Measurements from ENCODE around the gene PIH1D1. TPM values are rescaled to one million over a fixed set of nuclear protein-coding genes. Genes with fewer than 3 reads are reported as not detected.

PIH1D1 gene
- polyA plus RNA-seq, 1 donor from 2014 or later: 145 TPM

DNA sequence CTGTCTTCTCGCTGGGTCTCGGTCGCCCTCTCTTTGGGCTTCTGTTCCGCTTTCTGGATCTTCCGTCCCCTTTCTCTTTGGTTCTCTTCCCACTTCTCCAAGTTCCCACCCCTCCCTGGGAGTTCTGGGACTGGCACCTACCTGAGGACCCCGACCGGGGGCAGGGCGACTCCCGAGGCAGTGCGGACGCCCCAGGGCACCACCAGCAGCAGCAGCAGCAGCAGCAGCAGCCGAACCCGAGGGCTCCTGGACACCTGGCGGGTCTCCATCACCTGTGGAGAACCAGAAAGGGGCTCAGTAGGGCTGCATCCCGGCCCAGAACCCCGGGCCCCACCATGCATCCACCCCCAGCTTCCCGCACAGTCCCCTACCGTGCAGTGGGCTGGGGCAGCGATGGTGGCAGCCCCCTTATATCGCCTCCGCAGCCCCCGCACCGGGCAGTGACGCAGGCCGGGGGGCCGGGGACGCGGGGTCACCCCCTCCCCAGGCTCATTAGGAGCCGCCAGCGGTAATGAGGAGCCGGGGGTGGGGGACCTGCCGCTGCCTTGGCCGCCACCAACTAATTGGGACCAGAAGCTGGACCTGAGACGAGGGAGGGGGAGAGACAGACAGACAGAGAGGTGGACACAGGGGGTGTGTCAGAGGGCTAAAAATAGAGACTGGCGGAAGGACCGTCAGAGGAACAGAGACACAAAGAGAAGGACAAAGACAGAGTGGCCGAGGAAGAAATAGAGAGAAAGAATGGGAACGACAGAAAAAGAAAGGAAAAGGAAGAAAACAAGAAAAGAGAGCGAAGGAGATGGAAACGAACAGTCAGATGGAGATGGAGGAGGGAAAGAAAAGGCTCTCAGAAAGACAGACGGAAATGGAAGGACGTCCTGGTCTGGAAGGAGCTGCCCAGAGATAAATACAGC lies 28.3 kb downstream of the PIH1D1 start, which contains the start of gene PTH2:
TSS of gene PTH2 (minus strand) at position 371 of the 914 bp plus-strand sequence. CDS start at position 269, 102 bp downstream.
- peak within 1 kb of the TSS; percentile 62 for H3K4me3 ChIP-seq (ENCODE audit: low read length)
- H3K4me2 ChIP-seq (ENCODE audit: low read length): peak within 1 kb of the TSS; percentile 39
- TF ChIP-seq EZH2 (IDR thresholded peaks at IDR 0.05; ENCODE audit: borderline replicate concordance, insufficient read depth, low read length, poor library complexity, severe bottlenecking) (peak; percentile 37), RAD21 (conservative IDR thresholded peaks at IDR 0.05) (no peak)

DNA sequence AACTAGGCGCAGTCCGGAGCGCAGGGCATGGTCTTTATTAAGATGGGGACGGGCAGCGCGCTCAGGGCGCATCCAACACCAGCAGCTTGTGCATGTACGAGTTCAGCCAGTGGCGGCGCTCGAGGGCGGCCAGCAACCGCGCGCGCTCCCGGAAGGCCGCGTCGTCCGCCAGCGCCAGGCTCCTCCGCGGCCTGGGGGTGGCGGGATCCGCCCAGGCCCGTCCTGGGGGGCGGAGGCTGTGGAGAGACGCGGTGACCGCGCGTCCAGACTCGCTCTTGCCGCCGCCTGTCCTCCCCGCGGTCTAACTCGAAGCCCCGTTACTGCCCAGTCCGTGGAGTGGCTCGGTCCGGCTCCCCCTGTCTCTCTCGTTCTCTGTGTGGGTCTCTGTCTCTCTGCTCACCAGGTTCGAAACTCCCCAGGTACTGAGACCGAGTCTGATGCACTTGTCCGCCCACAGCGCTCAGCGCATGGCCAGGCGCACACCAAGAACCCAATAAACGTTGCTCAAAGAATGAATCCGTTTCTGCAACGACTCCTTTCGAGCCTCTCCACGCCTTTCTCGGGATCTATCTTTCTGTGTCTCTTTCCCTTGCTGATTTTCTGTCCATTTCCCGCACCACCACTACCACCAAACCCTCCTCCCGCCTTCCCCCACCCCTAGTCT lies 29.1 kb downstream of the PIH1D1 start:
- no peaks in the 10 kb centered on the region for H4K20me1 ChIP-seq (ENCODE audit: insufficient read depth)
- peak overlapping the region; percentile 62 for H3K4me3 ChIP-seq (ENCODE audit: low read length)
- H2AFZ ChIP-seq (ENCODE audit: low read depth, low read length): no peak overlapping the region
- peak overlapping the region; percentile 42 for H3K9ac ChIP-seq (ENCODE audit: low read length)
- no peaks in the 10 kb centered on the region for H3F3A ChIP-seq (ENCODE audit: insufficient read depth, low read length, poor library complexity, severe bottlenecking)
- TF ChIP-seq RAD21 (conservative IDR thresholded peaks at IDR 0.05) (peak; percentile 29), EP300 (conservative IDR thresholded peaks at IDR 0.05; ENCODE audit: poor library complexity, severe bottlenecking) (no peak)
- TF ChIP-seq, protein P1, sequence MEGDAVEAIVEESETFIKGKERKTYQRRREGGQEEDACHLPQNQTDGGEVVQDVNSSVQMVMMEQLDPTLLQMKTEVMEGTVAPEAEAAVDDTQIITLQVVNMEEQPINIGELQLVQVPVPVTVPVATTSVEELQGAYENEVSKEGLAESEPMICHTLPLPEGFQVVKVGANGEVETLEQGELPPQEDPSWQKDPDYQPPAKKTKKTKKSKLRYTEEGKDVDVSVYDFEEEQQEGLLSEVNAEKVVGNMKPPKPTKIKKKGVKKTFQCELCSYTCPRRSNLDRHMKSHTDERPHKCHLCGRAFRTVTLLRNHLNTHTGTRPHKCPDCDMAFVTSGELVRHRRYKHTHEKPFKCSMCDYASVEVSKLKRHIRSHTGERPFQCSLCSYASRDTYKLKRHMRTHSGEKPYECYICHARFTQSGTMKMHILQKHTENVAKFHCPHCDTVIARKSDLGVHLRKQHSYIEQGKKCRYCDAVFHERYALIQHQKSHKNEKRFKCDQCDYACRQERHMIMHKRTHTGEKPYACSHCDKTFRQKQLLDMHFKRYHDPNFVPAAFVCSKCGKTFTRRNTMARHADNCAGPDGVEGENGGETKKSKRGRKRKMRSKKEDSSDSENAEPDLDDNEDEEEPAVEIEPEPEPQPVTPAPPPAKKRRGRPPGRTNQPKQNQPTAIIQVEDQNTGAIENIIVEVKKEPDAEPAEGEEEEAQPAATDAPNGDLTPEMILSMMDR (IDR thresholded peaks at IDR 0.05; ENCODE audit: poor library complexity, severe bottlenecking): peak; percentile 76
- no peaks in the 10 kb centered on the region for H3K9me3 ChIP-seq (ENCODE audit: low read length)
- peak overlapping the region; percentile 39 for H3K4me2 ChIP-seq (ENCODE audit: low read length)
- H3K79me2 ChIP-seq (replicated peaks; ENCODE audit: insufficient read depth, low read length): no peaks in the 10 kb centered on the region
- no peak overlapping the region for H3K27ac ChIP-seq (ENCODE audit: low read length)
- no peaks in the 10 kb centered on the region for H3K36me3 ChIP-seq (ENCODE audit: insufficient read depth, low read length)
- no peaks in the 10 kb centered on the region for H3K9me2 ChIP-seq (ENCODE audit: insufficient read depth, low read length)
- H3K27me3 ChIP-seq (ENCODE audit: insufficient read depth, low read depth, low read length): peaks cover 77% of the 10 kb centered on the region

More for the DNA sequence above, 28.3 kb downstream of the PIH1D1 start, which contains the start of gene PTH2:
- Histone ChIP-seq H3K36me3 (ENCODE audit: insufficient read depth, low read length) (no peaks in the 10 kb centered on the region), H3K9ac (ENCODE audit: low read length) (peak within 1 kb of the TSS; percentile 42), H3K27ac (ENCODE audit: low read length) (no peak within 1 kb of the TSS), H3K79me2 (replicated peaks; ENCODE audit: insufficient read depth, low read length) (no peaks in the 10 kb centered on the region), H3K27me3 (ENCODE audit: insufficient read depth, low read depth, low read length) (peaks cover 84% of the 10 kb centered on the region), H4K20me1 (ENCODE audit: insufficient read depth) (no peaks in the 10 kb centered on the region), H3K9me3 (ENCODE audit: low read length) (no peaks in the 10 kb centered on the region), H3K9me2 (ENCODE audit: insufficient read depth, low read length) (no peaks in the 10 kb centered on the region), H3F3A (ENCODE audit: insufficient read depth, low read length, poor library complexity, severe bottlenecking) (no peaks in the 10 kb centered on the region), H2AFZ (ENCODE audit: low read depth, low read length) (no peak within 1 kb of the TSS)

DNA sequence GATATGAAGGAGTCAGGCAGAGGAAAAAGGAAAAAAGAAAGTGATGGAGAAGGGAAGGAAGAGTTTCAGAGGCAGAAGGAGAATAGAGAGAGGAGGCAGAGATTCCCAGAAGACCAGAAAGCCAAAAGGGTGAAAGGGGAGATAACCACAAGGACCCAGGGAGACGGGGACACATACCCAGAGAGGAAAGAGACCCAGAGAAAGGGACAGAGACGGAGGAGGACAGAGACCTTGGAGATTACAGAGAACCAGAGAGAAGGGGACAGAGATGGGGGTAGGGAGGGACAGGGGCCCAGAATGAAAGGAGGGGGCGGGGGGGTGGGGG lies 29.8 kb downstream of the PIH1D1 start:
- Histone ChIP-seq H3K36me3 (ENCODE audit: insufficient read depth, low read length) (no peaks in the 10 kb centered on the region), H3K9ac (ENCODE audit: low read length) (no peak overlapping the region), H2AFZ (ENCODE audit: low read depth, low read length) (no peak overlapping the region), H3K27me3 (ENCODE audit: insufficient read depth, low read depth, low read length) (peaks cover 71% of the 10 kb centered on the region), H3K4me2 (ENCODE audit: low read length) (no peak overlapping the region), H3K9me2 (ENCODE audit: insufficient read depth, low read length) (no peaks in the 10 kb centered on the region), H3K4me3 (ENCODE audit: low read length) (no peak overlapping the region), H3F3A (ENCODE audit: insufficient read depth, low read length, poor library complexity, severe bottlenecking) (no peaks in the 10 kb centered on the region), H4K20me1 (ENCODE audit: insufficient read depth) (no peaks in the 10 kb centered on the region), H3K79me2 (replicated peaks; ENCODE audit: insufficient read depth, low read length) (no peaks in the 10 kb centered on the region), H3K9me3 (ENCODE audit: low read length) (no peaks in the 10 kb centered on the region), H3K27ac (ENCODE audit: low read length) (no peak overlapping the region)
- TF ChIP-seq, protein P1 (IDR thresholded peaks at IDR 0.05; ENCODE audit: poor library complexity, severe bottlenecking): no peak
- TF ChIP-seq EP300 (conservative IDR thresholded peaks at IDR 0.05; ENCODE audit: poor library complexity, severe bottlenecking) (no peak), RAD21 (conservative IDR thresholded peaks at IDR 0.05) (no peak), TAF1 (IDR thresholded peaks at IDR 0.05; ENCODE audit: low read depth) (no peak), EZH2 (IDR thresholded peaks at IDR 0.05; ENCODE audit: borderline replicate concordance, insufficient read depth, low read length, poor library complexity, severe bottlenecking) (no peak), MXI1 (conservative IDR thresholded peaks at IDR 0.05; ENCODE audit: poor library complexity, severe bottlenecking) (no peak), SMC3 (conservative IDR thresholded peaks at IDR 0.05; ENCODE audit: poor library complexity) (no peak), POLR2AphosphoS5 (IDR thresholded peaks at IDR 0.05) (no peak)
- TF ChIP-seq, protein P2, sequence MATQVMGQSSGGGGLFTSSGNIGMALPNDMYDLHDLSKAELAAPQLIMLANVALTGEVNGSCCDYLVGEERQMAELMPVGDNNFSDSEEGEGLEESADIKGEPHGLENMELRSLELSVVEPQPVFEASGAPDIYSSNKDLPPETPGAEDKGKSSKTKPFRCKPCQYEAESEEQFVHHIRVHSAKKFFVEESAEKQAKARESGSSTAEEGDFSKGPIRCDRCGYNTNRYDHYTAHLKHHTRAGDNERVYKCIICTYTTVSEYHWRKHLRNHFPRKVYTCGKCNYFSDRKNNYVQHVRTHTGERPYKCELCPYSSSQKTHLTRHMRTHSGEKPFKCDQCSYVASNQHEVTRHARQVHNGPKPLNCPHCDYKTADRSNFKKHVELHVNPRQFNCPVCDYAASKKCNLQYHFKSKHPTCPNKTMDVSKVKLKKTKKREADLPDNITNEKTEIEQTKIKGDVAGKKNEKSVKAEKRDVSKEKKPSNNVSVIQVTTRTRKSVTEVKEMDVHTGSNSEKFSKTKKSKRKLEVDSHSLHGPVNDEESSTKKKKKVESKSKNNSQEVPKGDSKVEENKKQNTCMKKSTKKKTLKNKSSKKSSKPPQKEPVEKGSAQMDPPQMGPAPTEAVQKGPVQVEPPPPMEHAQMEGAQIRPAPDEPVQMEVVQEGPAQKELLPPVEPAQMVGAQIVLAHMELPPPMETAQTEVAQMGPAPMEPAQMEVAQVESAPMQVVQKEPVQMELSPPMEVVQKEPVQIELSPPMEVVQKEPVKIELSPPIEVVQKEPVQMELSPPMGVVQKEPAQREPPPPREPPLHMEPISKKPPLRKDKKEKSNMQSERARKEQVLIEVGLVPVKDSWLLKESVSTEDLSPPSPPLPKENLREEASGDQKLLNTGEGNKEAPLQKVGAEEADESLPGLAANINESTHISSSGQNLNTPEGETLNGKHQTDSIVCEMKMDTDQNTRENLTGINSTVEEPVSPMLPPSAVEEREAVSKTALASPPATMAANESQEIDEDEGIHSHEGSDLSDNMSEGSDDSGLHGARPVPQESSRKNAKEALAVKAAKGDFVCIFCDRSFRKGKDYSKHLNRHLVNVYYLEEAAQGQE (IDR thresholded peaks at IDR 0.05; ENCODE audit: borderline replicate concordance): no peak
